Uterus (tissue), 2 donors: Measurements from ENCODE around the gene CD81.

Experiments
- POLR2A ChIP-seq, 2 donors: fragments of 450-650 bp; IDR thresholded peaks; one replicate each; pipeline ENCODE4 v1.6.1; 2016; ENCODE audit warnings: antibody characterized with exemption in 2 of 2, mild to moderate bottlenecking in 1 of 2, moderate library complexity in 1 of 2
- TF ChIP-seq, protein P1 (sequence below), 4 experiments: fragments of 200-600 bp in 2 of 4; fragments of 450-650 bp in 2 of 4; sonication (generic) in 2 of 4; IDR thresholded peaks; one replicate each; pipeline ENCODE4 v1.5.1; 2016 to 2019; ENCODE audit warnings: antibody characterized with exemption in 4 of 4, mild to moderate bottlenecking in 2 of 4, moderate library complexity in 1 of 4

DNA sequence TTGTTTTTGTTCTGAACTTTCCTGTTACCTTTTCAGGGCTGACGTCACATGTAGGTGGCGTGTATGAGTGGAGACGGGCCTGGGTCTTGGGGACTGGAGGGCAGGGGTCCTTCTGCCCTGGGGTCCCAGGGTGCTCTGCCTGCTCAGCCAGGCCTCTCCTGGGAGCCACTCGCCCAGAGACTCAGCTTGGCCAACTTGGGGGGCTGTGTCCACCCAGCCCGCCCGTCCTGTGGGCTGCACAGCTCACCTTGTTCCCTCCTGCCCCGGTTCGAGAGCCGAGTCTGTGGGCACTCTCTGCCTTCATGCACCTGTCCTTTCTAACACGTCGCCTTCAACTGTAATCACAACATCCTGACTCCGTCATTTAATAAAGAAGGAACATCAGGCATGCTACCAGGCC lies 19.9 kb downstream of the CD81 start:
- TF ChIP-seq, protein P1, sequence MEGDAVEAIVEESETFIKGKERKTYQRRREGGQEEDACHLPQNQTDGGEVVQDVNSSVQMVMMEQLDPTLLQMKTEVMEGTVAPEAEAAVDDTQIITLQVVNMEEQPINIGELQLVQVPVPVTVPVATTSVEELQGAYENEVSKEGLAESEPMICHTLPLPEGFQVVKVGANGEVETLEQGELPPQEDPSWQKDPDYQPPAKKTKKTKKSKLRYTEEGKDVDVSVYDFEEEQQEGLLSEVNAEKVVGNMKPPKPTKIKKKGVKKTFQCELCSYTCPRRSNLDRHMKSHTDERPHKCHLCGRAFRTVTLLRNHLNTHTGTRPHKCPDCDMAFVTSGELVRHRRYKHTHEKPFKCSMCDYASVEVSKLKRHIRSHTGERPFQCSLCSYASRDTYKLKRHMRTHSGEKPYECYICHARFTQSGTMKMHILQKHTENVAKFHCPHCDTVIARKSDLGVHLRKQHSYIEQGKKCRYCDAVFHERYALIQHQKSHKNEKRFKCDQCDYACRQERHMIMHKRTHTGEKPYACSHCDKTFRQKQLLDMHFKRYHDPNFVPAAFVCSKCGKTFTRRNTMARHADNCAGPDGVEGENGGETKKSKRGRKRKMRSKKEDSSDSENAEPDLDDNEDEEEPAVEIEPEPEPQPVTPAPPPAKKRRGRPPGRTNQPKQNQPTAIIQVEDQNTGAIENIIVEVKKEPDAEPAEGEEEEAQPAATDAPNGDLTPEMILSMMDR (IDR thresholded peaks at IDR 0.05), result no peak
- TF ChIP-seq POLR2A (IDR thresholded peaks at IDR 0.05), result no peak
